GM21526 (cell line): ENCODE data around the gene MEX3A.

Experiments
- ATAC-seq: cut with Tn5 transposase; IDR thresholded peaks from one replicate; pipeline ENCODE4 v1.9.1; 2021; ENCODE audit warnings: moderate library complexity; ENCODE audit not compliant: unreplicated experiment, low FRiP score

The MEX3A gene

GRCh38 chr1:156103521-156103947 is 21.3 kb upstream of the MEX3A start:
- ATAC-seq: no peak

- ATAC-seq: no peak
Observed at GRCh38 chr1:156102633-156103511, 20.6 kb upstream of the MEX3A start.

- ATAC-seq: no peak
Observed at GRCh38 chr1:156101880-156102279, 19.6 kb upstream of the MEX3A start.

- ATAC-seq: no peak
Observed at GRCh38 chr1:156100205-156100995, 18.1 kb upstream of the MEX3A start.

GRCh38 chr1:156099282-156099681 is 17.0 kb upstream of the MEX3A start:
- ATAC-seq: no peak

GRCh38 chr1:156098784-156099183 is 16.5 kb upstream of the MEX3A start:
- no peak for ATAC-seq

GRCh38 chr1:156097499-156098178 is 15.4 kb upstream of the MEX3A start:
- ATAC-seq: no peak

GRCh38 chr1:156096640-156097391 is 14.6 kb upstream of the MEX3A start:
- ATAC-seq: peak; percentile 44

GRCh38 chr1:156095906-156096508 is 13.7 kb upstream of the MEX3A start:
- no peak for ATAC-seq

GRCh38 chr1:156091610-156092009 is 9.3 kb upstream of the MEX3A start:
- ATAC-seq: no peak

- peak; percentile 60 for ATAC-seq
Observed at GRCh38 chr1:156090840-156091188, 8.5 kb upstream of the MEX3A start.

- no peak for ATAC-seq
Observed at GRCh38 chr1:156090138-156090839, 8.0 kb upstream of the MEX3A start.

GRCh38 chr1:156089704-156090103 is 7.4 kb upstream of the MEX3A start:
- ATAC-seq: no peak

- ATAC-seq: no peak
Observed at GRCh38 chr1:156086256-156086662, 4.0 kb upstream of the MEX3A start.

GRCh38 chr1:156083800-156084790 is 1.8 kb upstream of the MEX3A start:
- no peak for ATAC-seq

- no peak for ATAC-seq
Observed at GRCh38 chr1:156081917-156082308, 352 bp downstream of the MEX3A start.

GRCh38 chr1:156081180-156081916 is 917 bp downstream of the MEX3A start:
- ATAC-seq: no peak

- no peak for ATAC-seq
Observed at GRCh38 chr1:156080863-156081179, 1.4 kb downstream of the MEX3A start.
